Keratinocyte (primary cell): Measurements from ENCODE around the gene ELMO3. TPM values are rescaled to one million over a fixed set of nuclear protein-coding genes. Genes with fewer than 3 reads are reported as not detected.

Experiments
- DNase-seq: peaks from one replicate; pipeline ENCODE4 v3.0.0-alpha.2; 2011; ENCODE audit warnings: low read depth, missing footprints, low spot score
- FAIRE-seq: peaks from 2 replicates; lab custom pipeline; 2011; peaks lifted over from hg19 to GRCh38; lab: Jason Lieb, UNC
- H2AFZ ChIP-seq: 2 replicates; pipeline ENCODE4 v1.6.0; 2012; ENCODE audit warnings: low read length, control low read depth, inconsistent platforms; ENCODE audit not compliant: control insufficient read depth
- H3K27ac ChIP-seq: 2 replicates; pipeline ENCODE4 v1.5.1; 2011; ENCODE audit warnings: low read length; ENCODE audit not compliant: control insufficient read depth, insufficient read depth
- H3K27me3 ChIP-seq: 3 replicates; pipeline ENCODE4 v1.6.0; 2011; ENCODE audit warnings: low read length; ENCODE audit not compliant: control insufficient read depth, insufficient read depth; ENCODE audit errors: extremely low read depth
- H3K36me3 ChIP-seq, 2 experiments: 2 replicates in 1 of 2; 3 replicates in 1 of 2; pipeline ENCODE4 v1.5.1; 2011; ENCODE audit warnings: low read length in 2 of 2, mild to moderate bottlenecking in 1 of 2; ENCODE audit not compliant: control insufficient read depth in 2 of 2, insufficient read depth in 2 of 2; ENCODE audit errors: extremely low read depth in 1 of 2
- H3K4me1 ChIP-seq: 3 replicates; pipeline ENCODE4 v1.5.1; 2011; ENCODE audit warnings: low read length; ENCODE audit not compliant: control insufficient read depth, insufficient read depth; ENCODE audit errors: extremely low read depth
- H3K4me2 ChIP-seq: 3 replicates; pipeline ENCODE4 v1.6.0; 2011; ENCODE audit warnings: low read depth, low read length; ENCODE audit not compliant: control insufficient read depth, insufficient read depth; ENCODE audit errors: extremely low read depth
- H3K4me3 ChIP-seq, 3 experiments: fragments of 200-600 bp in 1 of 3; sonication (generic) in 1 of 3; 2 replicates in 2 of 3; 3 replicates in 1 of 3; pipeline ENCODE4 v1.5.1; 2011 to 2016; ENCODE audit warnings: low read length in 3 of 3, mild to moderate bottlenecking in 3 of 3, control low read depth in 2 of 3, inconsistent platforms in 1 of 3, low read depth in 1 of 3, mixed read lengths in 1 of 3, mixed run types in 1 of 3, moderate library complexity in 1 of 3; ENCODE audit not compliant: control insufficient read depth in 2 of 3, insufficient read depth in 2 of 3; ENCODE audit errors: extremely low read depth in 1 of 3
- H3K79me2 ChIP-seq: 2 replicates; pipeline ENCODE4 v1.6.0; 2012; ENCODE audit warnings: low read length; ENCODE audit not compliant: control insufficient read depth, insufficient read depth
- H3K9ac ChIP-seq: 3 replicates; pipeline ENCODE4 v1.6.0; 2011; ENCODE audit warnings: low read length; ENCODE audit not compliant: control insufficient read depth, insufficient read depth; ENCODE audit errors: extremely low read depth
- H3K9me1 ChIP-seq: 3 replicates; pipeline ENCODE4 v1.6.0; 2011; ENCODE audit warnings: low read length; ENCODE audit not compliant: control insufficient read depth, insufficient read depth; ENCODE audit errors: extremely low read depth
- H3K9me3 ChIP-seq: 2 replicates; pipeline ENCODE4 v1.5.1; 2012; ENCODE audit warnings: low read depth, low read length; ENCODE audit not compliant: control insufficient read depth
- H4K20me1 ChIP-seq: 3 replicates; pipeline ENCODE4 v1.6.0; 2011; ENCODE audit warnings: low read length; ENCODE audit not compliant: control insufficient read depth, insufficient read depth; ENCODE audit errors: extremely low read depth
- CTCF ChIP-seq, 3 experiments: IDR thresholded peaks in 1 of 3; conservative IDR thresholded peaks in 1 of 3; optimal IDR thresholded peaks in 1 of 3; 2 replicates in 2 of 3; 3 replicates in 1 of 3; pipeline versions ENCODE3 to v1.5.1; 2011; ENCODE audit warnings: low read length in 3 of 3, mild to moderate bottlenecking in 3 of 3, moderate library complexity in 2 of 3, control low read depth in 1 of 3, inconsistent platforms in 1 of 3; ENCODE audit not compliant: insufficient read depth in 2 of 3; ENCODE audit errors: extremely low read depth in 1 of 3
- EZH2 ChIP-seq: IDR thresholded peaks from one replicate; pipeline ENCODE4 v1.6.1; 2012; ENCODE audit warnings: inconsistent platforms, mild to moderate bottlenecking, low read length, moderate library complexity
- dilution Hi-C: fragments of 300-500 bp; cut with MboI; formaldehyde crosslinking; loops from one replicate; pipeline ENCODE4 v1.7.0; 2020; ENCODE audit warnings: low sequenced_read_pairs; ENCODE audit not compliant: extremely low pct_ligation_motif_present
- polyA plus RNA-seq, 5 experiments: library from polyadenylated mRNA; depleted of rRNA in 3 of 5; stranded (reverse) in 3 of 5; stranded (forward) in 1 of 5; unstranded in 1 of 5; fragments of >200 nt; gene quantifications; 1 replicate in 1 of 5; 2 replicates in 3 of 5; 3 replicates in 1 of 5; pipeline versions ENCODE4 v1.2.1 to v1.2.3, GENCODE V29; 2011 to 2012; ENCODE audit warnings: missing spikeins in 2 of 5, low read depth in 1 of 5, low replicate concordance in 1 of 5

The ELMO3 gene
- polyA plus RNA-seq, 1 donor (not counting 4 experiments of a cell fraction or from before 2014, with no cell fraction given): 21.0 TPM

- Histone ChIP-seq H3K36me3 (no peaks in the 10 kb centered on the region), H4K20me1 (no peaks in the 10 kb centered on the region), H3K27me3 (no peaks in the 10 kb centered on the region), H3K4me1 (peaks cover 20% of the 10 kb centered on the region), H3K4me3 (no peak overlapping the region), H3K9me3 (no peaks in the 10 kb centered on the region), H2AFZ (no peak overlapping the region), H3K27ac (no peak overlapping the region), H3K79me2 (peaks cover 9% of the 10 kb centered on the region), H3K9ac (no peak overlapping the region), H3K9me1 (peaks cover 2% of the 10 kb centered on the region), H3K4me2 (no peak overlapping the region)
- DNase-seq (no peak), FAIRE-seq (no peak)
- TF ChIP-seq EZH2 (no peak), CTCF (optimal IDR thresholded peaks at IDR 0.05 in 1 of 3, IDR thresholded peaks at IDR 0.05 in 1 of 3, conservative IDR thresholded peaks at IDR 0.05 in 1 of 3; ENCODE audit: extremely low read depth in 1 of 3, insufficient read depth in 2 of 3, low read length in 3 of 3) (no peak)
- dilution Hi-C loops: no loop called here
Observed at GRCh38 chr16:67187175-67187890, 11.6 kb upstream of the ELMO3 start.

- H3K9ac ChIP-seq: no peak overlapping the region
- dilution Hi-C loops: no loop called here
- no peak overlapping the region for H3K4me3 ChIP-seq
- peaks cover under 1 to 2% of the 10 kb centered on the region in 2 experiments for H3K36me3 ChIP-seq
- no peak overlapping the region for H3K27ac ChIP-seq
- H4K20me1 ChIP-seq: peaks cover 3% of the 10 kb centered on the region
- TF ChIP-seq CTCF (optimal IDR thresholded peaks at IDR 0.05 in 1 of 3, IDR thresholded peaks at IDR 0.05 in 1 of 3, conservative IDR thresholded peaks at IDR 0.05 in 1 of 3; ENCODE audit: extremely low read depth in 1 of 3, insufficient read depth in 2 of 3, low read length in 3 of 3) (no peak), EZH2 (no peak)
- no peak overlapping the region for H2AFZ ChIP-seq
- H3K9me1 ChIP-seq: peaks cover 2% of the 10 kb centered on the region
- no peaks in the 10 kb centered on the region for H3K9me3 ChIP-seq
- FAIRE-seq: no peak
- H3K27me3 ChIP-seq: no peaks in the 10 kb centered on the region
- H3K4me1 ChIP-seq: peaks cover 16% of the 10 kb centered on the region
- H3K4me2 ChIP-seq: no peak overlapping the region
- peaks cover 13% of the 10 kb centered on the region for H3K79me2 ChIP-seq
- no peak for DNase-seq
Observed at GRCh38 chr16:67188323-67188722, 10.6 kb upstream of the ELMO3 start.
